ENCODE results near the gene KDM1B.

KDM1B gene

GRCh38 chr6:18186540-18187250, 31.5 kb downstream of the KDM1B start:
- Histone ChIP-seq H3K27ac (no peak overlapping the region), H3K4me3 (no peak overlapping the region)
- DNase-seq (ENCODE audit: low spot score), result no peak
- TF ChIP-seq CTCF (IDR thresholded peaks at IDR 0.05), result no peak

GRCh38 chr6:18187701-18188100, 32.5 kb downstream of the KDM1B start:
- no peak for DNase-seq (ENCODE audit: low spot score)
- no peak for TF ChIP-seq CTCF (IDR thresholded peaks at IDR 0.05)
- H3K4me3 ChIP-seq, result no peak overlapping the region
- no peak overlapping the region for H3K27ac ChIP-seq

- Histone ChIP-seq H3K4me3 (no peak overlapping the region), H3K27ac (no peak overlapping the region)
- TF ChIP-seq CTCF (IDR thresholded peaks at IDR 0.05), result no peak
- DNase-seq (ENCODE audit: low spot score), result no peak
Measured at GRCh38 chr6:18189196-18189595, 34.0 kb downstream of the KDM1B start.

- no peak for DNase-seq (ENCODE audit: low spot score)
- no peak overlapping the region for H3K4me3 ChIP-seq
- no peak overlapping the region for H3K27ac ChIP-seq
- no peak for TF ChIP-seq CTCF (IDR thresholded peaks at IDR 0.05)
Measured at GRCh38 chr6:18192026-18192425, 36.8 kb downstream of the KDM1B start.

GRCh38 chr6:18203786-18204185, 48.6 kb downstream of the KDM1B start:
- Histone ChIP-seq H3K27ac (no peak overlapping the region), H3K4me3 (no peak overlapping the region)
- TF ChIP-seq CTCF (IDR thresholded peaks at IDR 0.05), result no peak
- no peak for DNase-seq (ENCODE audit: low spot score)

GRCh38 chr6:18204691-18205090, 49.5 kb downstream of the KDM1B start:
- no peak for TF ChIP-seq CTCF (IDR thresholded peaks at IDR 0.05)
- no peak overlapping the region for H3K4me3 ChIP-seq
- DNase-seq (ENCODE audit: low spot score), result no peak
- no peak overlapping the region for H3K27ac ChIP-seq

- no peak overlapping the region for H3K27ac ChIP-seq
Measured at GRCh38 chr6:18206591-18206990, 51.4 kb downstream of the KDM1B start.

More at GRCh38 chr6:18206591-18206990, 51.4 kb downstream of the KDM1B start:
- H3K4me3 ChIP-seq, result no peak overlapping the region
- TF ChIP-seq CTCF (IDR thresholded peaks at IDR 0.05), result no peak
- no peak for DNase-seq (ENCODE audit: low spot score)
